Subcutaneous adipose tissue (tissue), 4 donors: ENCODE data around the gene AADACL4. TPM values are rescaled to one million over a fixed set of nuclear protein-coding genes. Genes with fewer than 3 reads are reported as not detected.

Experiments
- total RNA-seq, 4 donors: library from RNA; depleted of rRNA; stranded (reverse); fragments of >200 nt; gene quantifications; one replicate each; pipeline ENCODE4 v1.1.0, GENCODE V29; 2016
- TF ChIP-seq, protein P1 (sequence below): fragments of 450-650 bp; IDR thresholded peaks from one replicate; pipeline ENCODE4 v1.5.1; 2016; ENCODE audit warnings: low read depth, mild to moderate bottlenecking, control low read depth, antibody characterized with exemption, moderate library complexity

AADACL4 gene
- total RNA-seq, 4 donors from 2014 or later, result not detected

DNA sequence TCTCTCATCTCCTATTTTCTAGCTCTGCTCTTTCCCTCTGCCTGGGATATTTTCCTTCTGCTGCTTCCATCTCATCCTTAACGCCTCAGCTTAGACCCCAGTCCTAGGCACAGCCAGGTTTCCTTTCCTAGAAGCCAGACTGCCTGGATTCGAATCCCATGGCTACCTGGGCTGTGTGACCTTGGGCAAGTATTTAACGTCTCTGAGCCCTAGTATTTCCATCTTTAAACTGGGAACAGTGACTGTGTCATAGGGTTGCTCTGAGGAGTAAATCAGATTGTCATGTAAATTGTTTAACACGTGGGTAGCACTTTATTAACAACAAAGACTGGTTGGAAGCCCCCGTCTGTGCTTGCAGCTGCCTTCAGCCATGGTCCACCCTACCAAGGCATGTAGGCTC lies 44.2 kb upstream of the AADACL4 start:
- TF ChIP-seq, protein P1, sequence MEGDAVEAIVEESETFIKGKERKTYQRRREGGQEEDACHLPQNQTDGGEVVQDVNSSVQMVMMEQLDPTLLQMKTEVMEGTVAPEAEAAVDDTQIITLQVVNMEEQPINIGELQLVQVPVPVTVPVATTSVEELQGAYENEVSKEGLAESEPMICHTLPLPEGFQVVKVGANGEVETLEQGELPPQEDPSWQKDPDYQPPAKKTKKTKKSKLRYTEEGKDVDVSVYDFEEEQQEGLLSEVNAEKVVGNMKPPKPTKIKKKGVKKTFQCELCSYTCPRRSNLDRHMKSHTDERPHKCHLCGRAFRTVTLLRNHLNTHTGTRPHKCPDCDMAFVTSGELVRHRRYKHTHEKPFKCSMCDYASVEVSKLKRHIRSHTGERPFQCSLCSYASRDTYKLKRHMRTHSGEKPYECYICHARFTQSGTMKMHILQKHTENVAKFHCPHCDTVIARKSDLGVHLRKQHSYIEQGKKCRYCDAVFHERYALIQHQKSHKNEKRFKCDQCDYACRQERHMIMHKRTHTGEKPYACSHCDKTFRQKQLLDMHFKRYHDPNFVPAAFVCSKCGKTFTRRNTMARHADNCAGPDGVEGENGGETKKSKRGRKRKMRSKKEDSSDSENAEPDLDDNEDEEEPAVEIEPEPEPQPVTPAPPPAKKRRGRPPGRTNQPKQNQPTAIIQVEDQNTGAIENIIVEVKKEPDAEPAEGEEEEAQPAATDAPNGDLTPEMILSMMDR, result no peak

GRCh38 chr1:12600335-12600734 lies 43.5 kb upstream of the AADACL4 start:
- TF ChIP-seq, protein P1, result no peak

- TF ChIP-seq, protein P1, result no peak
Observed at GRCh38 chr1:12600880-12601633, 42.8 kb upstream of the AADACL4 start.

GRCh38 chr1:12601700-12602658 lies 41.9 kb upstream of the AADACL4 start:
- TF ChIP-seq, protein P1, result no peak

- TF ChIP-seq, protein P1, result no peak
Observed at GRCh38 chr1:12602659-12603024, 41.2 kb upstream of the AADACL4 start.

- TF ChIP-seq, protein P1, result no peak
Observed at GRCh38 chr1:12603224-12603623, 40.7 kb upstream of the AADACL4 start.
